Stimulated activated CD4-positive, alpha-beta T cell treated with anti-CD3 and anti-CD28 coated beads, TNF-alpha, amount 100 ng/mL, for 1 hour (primary cell): ENCODE measurements around the gene MYH15.

Source experiments
- DNase-seq, 3 donors: peaks; one replicate each; pipeline ENCODE4 v3.0.0-alpha.2; 2020; ENCODE audit warnings: low read depth in 3 of 3, low spot score in 1 of 3

MYH15 gene

DNA sequence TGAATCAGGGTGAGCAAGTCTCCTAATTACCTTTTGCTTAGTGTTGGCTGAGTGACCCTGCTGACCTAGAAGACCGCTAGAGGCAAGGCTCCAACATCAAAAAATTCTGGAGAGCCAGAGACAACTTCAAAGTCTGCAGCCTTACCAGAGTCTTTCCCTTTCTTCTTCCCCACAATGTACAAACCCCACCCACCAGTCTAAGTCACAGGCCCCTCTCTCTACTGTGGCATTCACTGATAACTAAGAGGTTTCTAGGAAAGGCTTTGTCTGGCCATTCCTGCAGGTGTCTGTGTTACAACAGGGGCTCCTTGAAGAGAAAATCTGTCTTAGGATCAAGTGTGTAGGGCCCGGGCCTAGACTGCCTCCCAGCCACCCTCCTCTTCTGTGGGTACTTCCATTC, 525 bp downstream of the MYH15 start:
- no peak for DNase-seq

DNA sequence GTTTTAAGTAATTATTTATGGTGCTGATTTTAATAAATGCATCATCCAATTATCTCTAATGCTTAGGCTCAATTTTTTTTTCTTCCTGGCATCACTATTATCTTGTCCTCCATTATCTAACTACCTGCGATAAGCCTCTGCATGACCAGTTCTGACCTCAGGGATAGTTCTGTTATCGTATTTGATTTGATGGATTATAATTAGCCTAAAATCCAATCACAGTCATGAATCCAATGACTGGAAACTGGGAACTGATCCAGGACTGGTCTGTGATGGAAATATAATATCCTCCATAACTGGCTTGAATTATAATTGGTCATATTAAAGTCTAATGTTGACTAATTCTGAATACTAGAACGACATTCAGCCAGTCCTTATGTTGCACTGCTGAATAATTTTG, 1.1 kb downstream of the MYH15 start:
- no peak for DNase-seq

DNA sequence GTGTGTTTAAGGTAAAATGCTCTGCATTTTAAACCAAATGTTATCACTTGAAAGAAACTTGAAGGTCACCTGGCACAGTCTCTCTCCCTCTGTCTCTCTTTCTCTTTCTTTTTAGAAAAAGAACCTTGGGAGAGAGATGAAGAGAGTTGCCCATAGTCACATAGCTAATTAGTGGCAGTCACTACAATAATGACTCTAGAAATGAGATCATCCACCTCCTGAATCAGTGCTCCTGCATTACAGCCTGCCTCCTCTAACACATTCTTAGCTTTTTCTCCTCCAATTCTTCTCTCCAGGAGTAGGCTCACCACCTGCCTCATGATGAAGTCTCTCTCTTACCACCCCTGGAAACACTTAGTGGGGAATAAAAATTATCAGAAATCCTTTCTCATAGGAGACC, 2.5 kb downstream of the MYH15 start:
- no peak for DNase-seq

DNA sequence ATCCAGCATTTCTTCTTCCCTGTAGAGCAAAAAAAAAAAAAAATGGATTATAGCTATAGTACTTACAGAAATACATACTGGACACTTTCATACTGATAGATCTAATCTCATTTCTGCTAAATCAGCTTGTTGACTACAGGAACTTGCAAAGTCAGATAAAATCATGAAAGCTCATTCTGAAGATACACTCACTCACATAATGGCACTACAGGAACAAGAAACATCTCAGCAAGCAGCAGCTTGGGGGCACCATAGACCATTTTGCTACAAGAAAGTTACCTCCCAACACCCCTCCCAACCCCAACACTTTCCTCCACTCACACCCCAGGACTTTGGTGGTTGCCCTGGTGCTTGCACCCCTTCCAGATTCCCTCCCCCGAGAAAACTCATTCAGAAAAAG, 4.6 kb downstream of the MYH15 start:
- DNase-seq: no peak

DNA sequence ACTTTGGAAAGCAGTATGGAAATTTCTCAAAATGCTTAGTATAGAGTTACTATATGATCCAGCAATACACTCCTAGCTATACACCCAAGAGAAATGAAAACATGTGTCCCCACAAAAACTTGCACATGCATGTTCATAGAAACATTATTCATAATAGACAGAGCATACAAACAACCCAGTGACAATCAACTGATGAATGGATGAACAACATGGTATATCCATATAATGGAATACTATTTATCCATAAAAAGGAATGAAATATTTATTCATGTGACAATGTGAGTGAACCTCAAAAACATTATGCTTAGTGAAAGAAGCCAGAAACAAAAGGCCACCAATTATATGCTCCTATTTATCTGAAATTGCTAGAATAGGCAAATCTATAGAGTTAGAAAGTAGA, 6.7 kb downstream of the MYH15 start:
- no peak for DNase-seq

DNA sequence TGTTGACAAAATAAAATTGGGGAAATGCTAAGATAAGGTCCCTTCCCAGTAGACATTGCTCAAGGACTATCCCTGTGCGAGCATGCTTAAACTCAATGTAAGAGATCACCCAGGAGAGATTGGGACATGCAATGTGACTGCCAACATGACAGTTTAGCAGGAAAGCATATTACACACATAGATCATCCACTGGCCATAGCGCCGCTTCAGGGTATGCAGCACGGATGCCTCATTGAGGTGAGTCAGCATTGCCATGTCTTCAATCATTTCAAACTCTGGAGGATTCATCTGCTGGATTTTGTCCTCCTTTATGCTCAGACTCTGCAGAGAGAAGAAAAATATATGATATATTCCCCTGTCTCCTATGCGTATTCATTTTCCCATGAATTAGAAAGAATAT, 8.9 kb downstream of the MYH15 start:
- DNase-seq: no peak

DNA sequence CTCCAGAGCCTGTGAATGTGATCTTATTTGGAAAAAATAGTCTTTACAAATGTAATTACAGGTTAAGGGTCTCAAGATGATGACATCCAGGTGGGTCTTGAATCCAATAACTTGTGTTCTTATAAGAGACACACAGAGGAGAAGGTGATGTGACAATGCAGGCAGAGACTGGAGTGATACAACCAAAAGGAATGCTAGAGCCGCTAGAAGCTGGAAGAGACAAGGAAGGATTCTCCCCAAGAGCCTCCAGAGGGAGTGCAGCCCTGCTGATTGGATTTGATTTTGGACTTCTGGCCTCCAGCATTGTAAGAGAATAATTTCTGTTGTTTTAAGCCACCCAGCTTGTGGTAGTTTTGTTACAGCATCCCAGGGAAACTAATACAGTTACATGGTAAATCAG, 9.7 kb downstream of the MYH15 start:
- DNase-seq: no peak

DNA sequence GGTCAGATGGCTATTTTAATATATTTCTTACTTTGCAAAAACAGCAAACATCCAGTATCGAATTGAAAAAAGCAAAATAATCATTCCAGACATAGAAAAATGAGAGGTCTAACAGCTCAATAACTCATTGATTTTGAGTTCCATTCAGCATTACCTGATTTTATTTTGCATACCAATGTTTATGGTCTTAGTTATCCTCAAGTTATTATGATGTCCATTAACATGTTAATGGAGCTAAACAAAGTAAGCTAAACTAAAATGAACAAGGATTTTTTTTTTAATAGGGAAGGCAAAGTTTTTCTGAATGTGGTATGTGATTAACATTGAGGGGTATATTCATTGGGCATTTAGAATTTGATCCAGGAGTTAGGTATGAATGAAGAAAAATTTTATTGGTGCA, 13.1 kb downstream of the MYH15 start:
- DNase-seq: no peak

DNA sequence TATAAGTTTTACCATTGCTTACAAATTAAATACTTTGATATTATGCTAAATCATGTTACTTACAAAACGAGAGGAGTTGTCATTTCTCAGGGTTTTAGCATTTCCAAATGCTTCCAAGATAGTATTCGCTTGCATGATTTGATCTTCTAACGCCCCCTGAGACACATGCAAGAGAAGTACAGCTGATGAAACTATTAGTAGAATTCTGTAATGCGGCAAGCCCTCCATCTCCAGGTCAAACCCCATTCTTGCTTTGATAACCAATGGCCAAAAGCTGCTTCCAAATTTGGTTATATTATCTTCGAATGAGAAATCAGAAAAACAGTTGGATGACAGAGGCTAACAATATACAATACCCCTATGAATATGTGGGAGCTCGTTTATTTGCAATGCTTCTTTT, 14.7 kb downstream of the MYH15 start:
- DNase-seq: no peak

DNA sequence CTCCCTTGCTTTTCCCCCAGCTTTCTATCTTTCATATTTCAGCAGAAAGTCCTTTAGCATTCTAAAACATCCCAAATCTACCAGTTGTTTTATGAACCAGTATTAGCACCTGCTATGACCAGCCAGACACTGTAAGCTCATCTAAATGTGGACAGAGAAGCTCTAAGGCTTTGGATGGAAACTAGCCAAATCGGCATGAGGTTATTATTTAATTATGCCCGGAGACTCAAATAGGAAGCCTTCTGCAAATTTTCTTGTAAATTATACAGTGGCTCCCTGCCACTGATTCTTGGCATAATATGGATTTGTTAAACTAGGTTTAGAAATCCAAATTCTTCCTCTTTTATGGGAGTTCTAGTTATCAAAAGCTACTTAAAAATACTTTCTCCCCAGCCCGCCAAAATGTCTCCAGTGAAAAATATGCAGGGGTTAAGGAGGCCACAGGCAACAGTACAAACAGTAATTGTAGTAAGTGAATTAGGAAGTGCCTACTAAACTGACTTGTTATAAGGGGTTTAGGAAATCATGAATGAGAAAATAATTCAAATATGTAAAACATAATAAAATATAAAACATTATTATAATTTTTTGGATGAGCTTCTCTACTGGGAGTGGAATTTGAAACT, 15.4 kb downstream of the MYH15 start:
- DNase-seq: no peak

DNA sequence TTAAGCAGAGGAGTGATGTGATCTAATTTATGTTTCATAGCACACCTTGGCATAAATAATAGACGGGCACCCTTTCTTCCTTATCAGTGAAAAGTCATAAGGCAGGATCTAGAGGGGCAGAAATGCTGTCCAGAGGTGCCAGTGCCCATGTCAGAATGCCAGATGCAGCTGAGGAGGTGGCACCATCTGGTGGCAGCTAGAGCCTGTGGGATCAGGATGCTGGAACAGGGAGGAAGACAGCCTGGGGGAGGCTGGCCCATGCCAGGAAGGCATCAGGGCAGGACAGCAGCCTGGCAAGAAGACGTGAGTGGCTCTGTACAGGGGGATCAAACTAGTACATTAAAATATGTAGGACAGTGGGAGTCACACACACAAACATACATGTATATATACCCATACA, 16.5 kb downstream of the MYH15 start:
- DNase-seq: no peak

DNA sequence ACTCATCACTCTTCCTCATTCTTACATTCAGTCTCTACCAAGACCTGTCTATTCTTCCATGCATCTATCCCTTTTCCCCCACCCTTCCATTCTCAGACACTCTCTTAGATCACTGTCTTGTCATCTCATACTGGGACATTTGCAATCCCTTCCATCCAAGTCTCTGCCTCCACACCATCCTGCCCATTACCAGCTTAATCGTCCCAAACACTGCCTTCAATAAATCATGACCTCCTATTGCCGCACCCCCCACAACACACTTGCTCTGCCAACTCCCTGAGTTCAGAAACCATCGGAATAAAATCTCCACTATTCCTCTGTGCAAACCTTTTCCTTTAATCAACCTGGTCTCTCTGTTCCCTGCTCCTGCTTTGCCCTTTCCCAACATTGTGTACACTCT, 18.9 kb downstream of the MYH15 start:
- DNase-seq: no peak

DNA sequence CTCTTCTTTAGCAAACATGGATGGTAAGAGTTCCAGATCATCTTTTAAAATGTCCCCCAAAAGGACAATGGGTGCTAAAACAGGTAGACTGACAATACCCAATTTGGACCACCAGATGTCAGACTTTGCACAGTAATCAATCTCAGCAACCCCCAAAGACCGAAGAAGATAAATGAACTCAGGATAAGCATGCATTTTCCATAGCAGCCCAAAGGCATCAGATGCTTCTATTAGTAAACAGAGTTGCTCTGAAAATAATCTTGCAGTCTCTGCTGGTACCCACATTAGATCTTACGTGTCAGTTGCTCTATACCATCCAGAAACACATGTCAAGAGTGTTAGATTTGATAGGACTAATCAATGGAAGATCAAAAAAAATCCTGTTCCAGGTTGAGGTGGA, 20.6 kb downstream of the MYH15 start:
- peak in 2 of 3 donors; percentile 0 to 2 for DNase-seq

DNA sequence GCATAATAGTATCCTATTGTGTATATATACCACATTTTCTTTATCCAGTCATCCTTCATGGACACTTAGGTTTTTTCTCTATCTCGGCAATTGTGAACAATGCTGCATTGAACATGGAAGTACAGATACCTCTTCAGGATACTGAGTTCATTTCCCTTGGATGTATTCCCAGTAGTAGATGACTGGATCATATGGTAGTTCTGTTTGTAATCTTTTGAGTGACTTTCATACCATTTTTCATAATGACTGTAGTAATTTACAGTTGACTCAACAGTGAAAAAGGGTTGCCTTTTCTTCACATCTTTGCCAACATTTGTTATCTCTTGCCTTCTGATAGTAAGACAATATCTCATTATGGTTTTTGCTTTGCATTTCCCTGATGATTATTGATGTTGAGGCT, 21.8 kb downstream of the MYH15 start:
- no peak for DNase-seq

DNA sequence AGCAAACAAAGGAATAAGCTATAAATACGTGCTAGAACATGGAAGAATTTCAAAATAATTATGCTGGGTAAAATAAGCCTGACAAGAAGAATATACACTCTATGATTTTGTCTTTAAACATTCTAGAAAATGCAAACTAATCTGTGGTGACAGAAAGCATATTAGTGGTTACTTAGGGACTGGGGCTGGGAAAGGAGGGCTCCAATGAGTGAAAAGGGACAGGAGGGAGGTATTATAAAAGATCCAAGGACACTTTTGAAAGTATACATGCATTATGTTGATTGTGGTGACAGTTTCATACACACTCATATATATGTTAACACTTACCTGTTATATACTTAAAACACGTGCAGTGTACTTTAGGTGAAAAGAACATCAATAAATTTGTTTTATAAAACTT, 23.0 kb downstream of the MYH15 start:
- no peak for DNase-seq

DNA sequence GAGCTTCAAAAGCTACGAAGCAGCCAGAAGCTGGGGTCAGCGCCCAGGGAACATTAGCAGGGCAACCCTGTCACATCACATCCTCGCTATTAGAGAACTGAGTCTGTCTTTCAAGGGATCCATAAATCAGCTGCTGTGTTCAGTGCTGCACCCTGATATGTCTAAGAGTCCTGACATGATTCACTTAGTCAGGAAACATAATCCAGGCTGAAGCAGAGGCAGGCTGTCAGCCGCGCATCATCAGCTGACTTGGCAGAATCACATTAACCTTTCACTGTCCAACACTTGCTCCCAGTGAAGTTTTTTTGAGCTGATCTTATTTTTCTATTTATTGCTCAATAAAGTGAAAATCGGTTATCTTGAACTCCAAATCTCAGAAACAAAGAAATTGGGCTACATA, 23.5 kb downstream of the MYH15 start:
- DNase-seq: no peak

DNA sequence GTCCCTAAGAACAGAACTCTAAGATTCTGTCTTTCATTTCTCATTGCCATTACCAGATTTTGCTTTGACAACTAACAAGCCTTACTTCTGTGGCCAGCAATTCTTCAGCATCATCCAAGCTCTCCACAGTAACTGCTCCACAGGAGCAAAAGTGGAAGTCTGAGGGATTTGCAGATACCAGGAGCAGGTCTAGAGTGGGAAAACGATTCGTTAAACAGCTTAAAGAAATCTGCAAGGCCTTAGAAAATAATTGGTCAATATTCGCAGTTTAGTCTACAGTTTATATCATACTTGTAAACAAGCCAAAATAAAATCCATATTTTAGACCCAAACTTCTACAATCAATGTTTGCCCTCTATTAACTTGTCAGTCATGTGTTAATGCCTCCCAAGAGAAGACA, 24.1 kb downstream of the MYH15 start:
- DNase-seq: no peak

DNA sequence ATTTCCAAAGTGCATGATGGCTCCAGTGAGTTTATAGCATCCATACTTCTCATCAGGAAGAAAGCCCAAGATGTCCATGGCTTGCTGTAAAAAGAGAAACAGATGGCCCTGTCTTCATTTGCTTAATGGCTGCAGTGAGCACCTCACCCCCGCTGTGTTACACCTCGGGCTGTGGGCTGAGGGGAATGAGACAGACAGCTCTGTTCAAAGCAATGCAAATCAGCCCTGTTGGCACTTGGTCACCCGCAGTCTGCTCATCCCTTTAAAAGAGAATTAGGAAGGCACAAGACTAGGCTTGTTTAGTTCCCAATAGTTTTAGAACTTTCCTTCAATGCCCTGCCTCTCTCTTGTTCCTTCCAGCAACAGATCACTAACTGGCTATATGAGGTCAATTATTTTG, 25.2 kb downstream of the MYH15 start:
- no peak for DNase-seq

DNA sequence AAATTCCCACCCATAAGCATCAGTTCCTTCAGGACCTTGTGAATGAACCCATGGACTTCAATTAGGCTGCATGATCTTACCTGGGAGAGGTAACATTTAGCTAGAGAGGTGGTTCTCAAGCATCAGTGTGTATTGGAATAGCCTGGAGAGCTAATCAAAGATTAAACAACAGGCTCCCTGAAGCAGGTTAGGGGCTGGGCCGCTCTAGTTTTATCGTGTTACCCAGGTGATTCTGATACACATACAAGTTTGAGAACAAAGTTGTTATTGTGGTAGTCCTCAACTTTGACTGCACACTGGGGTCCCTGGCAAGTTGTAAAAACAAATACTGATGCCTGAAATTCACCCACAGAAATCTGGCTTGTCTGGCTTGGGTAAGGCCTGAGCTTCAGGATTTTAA, 31.2 kb downstream of the MYH15 start:
- DNase-seq: no peak

DNA sequence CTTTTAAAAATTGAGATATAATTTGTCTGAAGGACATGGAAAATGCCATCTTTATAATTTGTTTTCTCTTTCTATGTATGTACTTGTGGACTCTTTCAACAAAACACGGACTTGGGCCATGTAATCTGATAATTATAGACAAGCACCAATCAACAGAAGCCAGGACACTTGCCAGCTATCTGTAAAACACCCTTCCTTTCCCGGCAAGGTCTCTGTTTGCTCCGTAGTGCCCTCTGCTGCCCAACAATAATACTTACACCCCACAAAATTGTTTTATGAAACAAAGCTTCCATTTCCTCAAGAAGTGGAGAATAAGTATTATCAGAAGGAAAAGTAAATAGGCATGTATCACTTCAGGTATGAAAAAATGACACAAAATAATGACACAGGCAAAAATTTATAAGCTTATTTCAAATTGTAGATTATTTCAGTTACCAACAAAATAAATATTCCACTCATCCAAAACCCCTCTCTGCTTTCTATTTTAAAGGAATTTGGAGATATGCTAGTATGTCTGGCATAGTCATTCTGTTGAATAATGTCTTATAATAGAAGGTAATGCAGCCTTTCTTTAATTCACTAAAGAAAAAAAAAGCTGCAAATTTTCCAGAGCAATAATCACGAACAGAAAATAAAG, 32.8 kb downstream of the MYH15 start:
- peak in 2 of 3 donors; percentile 10 to 40 for DNase-seq

DNA sequence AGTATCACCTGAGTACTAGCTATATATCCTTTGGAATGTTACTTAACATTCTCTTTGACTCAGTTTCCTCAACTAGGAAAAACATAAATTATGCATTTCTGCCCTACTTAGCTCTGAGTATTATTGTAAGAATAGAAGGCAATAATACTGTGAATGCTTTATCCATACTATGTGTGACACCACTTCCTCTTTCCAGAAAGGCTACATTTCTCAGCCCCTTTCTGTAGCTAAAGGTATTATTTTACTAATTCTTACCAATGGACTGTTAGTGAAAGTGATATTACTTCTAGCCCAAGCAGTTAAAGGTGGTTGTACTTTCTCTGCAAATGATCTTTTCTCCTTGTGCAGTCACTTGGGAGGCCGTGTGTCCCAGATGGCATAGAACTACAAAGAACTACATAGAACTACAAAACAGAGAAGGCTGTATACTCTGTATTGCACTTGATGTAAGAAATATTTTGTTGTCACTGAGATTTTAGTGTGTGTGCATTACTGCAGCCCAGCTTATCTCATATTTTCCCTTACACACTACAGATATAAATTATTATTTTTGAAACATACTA, 35.1 kb downstream of the MYH15 start:
- DNase-seq: no peak

DNA sequence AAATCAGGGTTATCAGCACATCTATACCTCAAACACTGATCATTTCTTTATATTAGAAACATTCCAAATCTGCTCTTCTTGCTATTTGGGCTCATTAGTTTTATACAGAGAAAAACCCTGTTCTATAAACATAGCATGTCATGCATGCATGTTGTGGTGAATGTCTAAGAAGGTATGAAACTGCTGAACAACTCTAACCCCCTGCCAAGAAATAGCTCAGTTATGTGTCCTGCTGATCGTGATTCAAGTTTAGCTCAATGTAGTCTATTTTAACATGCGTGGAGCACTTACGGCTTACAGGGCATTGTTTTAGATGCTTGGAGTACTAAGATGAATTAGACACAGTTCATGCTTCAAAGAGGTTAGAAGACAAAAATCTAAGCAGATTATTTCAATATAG, 35.8 kb downstream of the MYH15 start:
- no peak for DNase-seq

DNA sequence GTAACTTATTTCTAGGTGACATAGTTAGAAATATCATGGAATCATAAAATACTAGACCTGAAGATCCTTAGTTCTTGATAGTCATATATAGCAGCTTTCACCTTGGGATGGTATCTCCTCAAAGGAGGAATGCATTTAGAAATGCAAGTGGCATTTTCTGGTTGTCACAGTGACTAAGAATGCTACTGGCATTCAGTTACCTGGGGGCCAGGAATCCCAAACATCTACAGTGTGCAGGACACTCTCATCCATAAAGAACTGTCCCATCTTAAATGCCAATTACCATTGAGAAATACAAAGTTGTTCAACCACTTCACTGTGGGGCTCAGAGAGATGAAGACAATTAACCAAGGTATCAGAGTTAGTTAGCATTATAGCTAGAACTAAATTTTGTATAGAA, 36.7 kb downstream of the MYH15 start:
- DNase-seq: no peak
